GM12865 (cell line): ENCODE results near the gene PLA2R1.
"Not testable (repeated sequence)": the region's sequence is repeated elsewhere in the genome, so short reads cannot be mapped to it uniquely, and the experiment has no call there.

Experiments used
- DNase-seq: peaks from one replicate; pipeline ENCODE4 v3.0.0; 2010; ENCODE audit warnings: low read depth
- H3K4me3 ChIP-seq: 2 replicates; pipeline ENCODE4 v1.5.1; 2011; ENCODE audit warnings: mild to moderate bottlenecking, low read depth, low read length, control low read depth
- TF ChIP-seq, protein P1 (sequence below): IDR thresholded peaks from 2 replicates; pipeline ENCODE4 v1.5.1; 2011; ENCODE audit warnings: low read length, control low read depth, low read depth, inconsistent platforms; ENCODE audit not compliant: insufficient read depth; ENCODE audit errors: missing control alignments

PLA2R1 gene

DNA sequence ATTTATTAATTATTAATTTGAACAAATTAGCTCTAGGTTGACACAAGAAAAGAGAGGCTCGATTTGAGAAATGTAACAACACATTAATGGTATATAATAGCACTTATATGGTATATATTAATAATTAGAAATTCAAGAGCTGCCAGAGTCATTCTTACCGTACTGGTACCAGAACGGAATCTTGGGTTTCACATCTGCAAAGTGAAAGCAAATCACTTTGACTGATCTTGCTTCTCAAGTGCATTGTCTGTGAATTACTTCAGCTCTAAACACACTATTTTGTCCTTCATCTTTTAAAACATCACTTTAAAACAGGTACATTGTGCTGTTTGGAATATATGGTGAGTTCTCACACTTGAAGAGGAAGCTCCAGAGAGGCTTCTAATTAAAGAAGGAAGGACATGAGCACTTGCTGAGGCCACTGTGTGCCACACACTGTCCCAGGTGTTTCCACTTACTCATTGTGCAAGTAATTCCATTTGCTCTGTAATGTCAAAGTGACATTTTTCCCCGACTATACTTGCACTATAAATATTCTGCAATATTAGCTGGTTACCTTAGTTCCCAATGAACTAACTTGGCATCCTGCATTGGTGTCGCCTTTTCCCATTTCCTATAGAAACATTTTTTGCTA lies 85.8 kb downstream of the PLA2R1 start:
- TF ChIP-seq, protein P1, sequence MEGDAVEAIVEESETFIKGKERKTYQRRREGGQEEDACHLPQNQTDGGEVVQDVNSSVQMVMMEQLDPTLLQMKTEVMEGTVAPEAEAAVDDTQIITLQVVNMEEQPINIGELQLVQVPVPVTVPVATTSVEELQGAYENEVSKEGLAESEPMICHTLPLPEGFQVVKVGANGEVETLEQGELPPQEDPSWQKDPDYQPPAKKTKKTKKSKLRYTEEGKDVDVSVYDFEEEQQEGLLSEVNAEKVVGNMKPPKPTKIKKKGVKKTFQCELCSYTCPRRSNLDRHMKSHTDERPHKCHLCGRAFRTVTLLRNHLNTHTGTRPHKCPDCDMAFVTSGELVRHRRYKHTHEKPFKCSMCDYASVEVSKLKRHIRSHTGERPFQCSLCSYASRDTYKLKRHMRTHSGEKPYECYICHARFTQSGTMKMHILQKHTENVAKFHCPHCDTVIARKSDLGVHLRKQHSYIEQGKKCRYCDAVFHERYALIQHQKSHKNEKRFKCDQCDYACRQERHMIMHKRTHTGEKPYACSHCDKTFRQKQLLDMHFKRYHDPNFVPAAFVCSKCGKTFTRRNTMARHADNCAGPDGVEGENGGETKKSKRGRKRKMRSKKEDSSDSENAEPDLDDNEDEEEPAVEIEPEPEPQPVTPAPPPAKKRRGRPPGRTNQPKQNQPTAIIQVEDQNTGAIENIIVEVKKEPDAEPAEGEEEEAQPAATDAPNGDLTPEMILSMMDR, result no peak
- DNase-seq, result peak; percentile 28
- H3K4me3 ChIP-seq, result no peak overlapping the region

DNA sequence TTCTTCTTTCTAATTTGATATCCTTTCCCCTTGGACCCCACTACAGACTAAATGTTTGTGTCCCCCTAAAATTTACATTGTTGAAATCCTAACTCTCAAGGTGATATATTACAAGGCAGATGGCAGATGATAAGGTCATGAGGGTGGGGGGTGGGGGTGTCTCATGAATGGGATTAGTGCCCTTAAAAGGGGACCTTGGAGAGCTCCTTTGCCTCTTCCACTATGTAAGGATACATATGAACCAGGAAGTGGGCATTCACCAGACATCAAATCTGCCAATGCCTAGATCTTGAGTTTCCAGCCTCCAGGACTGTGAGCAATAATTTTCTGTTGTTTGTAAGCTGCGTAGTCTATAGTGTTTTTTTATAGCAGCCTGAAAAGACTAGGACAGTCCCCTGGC lies 89.1 kb downstream of the PLA2R1 start:
- TF ChIP-seq, protein P1, result no peak
- no peak for DNase-seq

DNA sequence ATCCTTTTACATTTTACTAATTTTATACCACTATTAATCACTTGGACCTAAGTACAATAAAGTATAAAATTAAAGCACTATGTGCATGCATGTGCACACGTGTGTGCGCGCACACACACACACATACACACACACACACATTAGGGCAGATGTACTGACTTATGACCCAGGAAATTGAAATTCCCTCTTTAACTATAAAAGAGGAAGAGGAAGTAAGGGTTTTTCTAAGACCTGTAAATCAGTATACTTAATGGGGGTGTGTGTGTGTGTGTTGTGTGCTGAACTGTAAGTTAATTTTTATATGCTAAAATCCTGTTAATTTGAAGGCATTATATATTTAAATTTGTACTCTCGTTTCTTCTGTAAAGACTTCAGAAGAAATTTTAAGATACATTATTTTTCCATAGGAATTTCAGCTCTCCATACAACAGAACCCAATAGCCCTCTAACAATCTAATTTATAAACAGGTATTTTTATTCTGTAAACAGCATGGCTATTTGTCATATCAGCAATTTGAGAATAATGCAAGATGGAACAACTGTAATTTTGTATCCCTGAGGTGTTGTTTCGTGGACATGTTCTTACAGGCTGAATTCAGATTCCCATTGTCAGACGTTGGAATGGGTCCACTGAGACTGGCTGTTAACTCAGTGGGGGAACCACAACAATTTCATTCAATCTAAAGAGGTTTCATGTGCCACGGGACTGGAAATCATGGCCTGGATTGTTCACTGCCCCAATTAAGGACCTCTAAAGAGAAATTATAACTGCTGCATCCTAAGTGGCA lies 90.9 kb downstream of the PLA2R1 start:
- H3K4me3 ChIP-seq, result no peak overlapping the region
- TF ChIP-seq, protein P1, result no peak
- no peak for DNase-seq

More for the DNA sequence above, 89.1 kb downstream of the PLA2R1 start:
- H3K4me3 ChIP-seq, result no peak overlapping the region

DNA sequence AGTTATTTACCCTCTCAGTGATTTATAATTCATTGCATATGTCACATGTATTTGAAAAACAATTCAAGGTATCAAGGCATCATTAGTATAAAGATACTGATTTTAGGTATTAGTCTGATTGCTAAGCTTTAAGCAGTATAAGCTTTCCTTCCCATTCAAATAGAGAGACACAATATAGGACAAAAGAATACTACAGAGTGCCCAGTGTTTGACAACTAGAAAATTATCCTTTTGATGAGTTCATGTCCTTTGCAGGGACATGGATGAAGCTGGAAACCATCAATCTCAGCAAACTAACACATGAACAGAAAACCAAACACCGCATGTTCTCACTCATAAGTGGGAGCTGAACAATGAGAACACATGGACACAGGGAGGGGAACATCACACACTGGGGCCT lies 91.9 kb downstream of the PLA2R1 start:
- not testable (repeated sequence) for DNase-seq, H3K4me3 ChIP-seq

DNA sequence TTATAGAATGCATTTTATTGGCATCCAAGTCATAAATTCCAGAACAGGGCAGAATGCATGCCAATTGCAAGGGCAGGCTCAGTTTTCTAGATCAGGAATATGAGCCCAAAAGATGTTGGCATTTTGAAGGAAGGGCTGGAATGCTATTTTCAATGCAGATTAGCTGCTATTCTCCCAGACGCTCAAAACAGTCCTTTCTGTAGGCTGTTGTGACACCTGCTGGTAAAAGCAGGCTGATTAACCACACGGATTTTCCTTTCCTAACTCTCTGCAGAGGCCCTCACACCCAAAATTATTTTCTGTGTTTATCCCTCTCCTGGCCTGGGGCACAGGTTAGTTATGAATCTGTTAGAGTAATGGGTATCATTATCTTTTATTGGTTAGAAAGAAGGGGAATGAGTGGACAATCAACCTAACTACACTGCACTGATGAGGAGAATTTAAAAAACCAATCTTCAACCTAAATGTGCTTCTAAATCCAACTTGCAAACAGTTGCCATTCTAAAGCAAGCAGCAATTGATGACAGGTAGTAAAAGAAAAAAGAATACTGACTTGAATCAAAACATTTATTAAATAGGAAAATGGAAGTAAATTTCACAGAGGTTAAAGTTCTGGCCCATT lies 94.0 kb downstream of the PLA2R1 start:
- no peak overlapping the region for H3K4me3 ChIP-seq
- TF ChIP-seq, protein P1, result peak; percentile 59
- DNase-seq, result peak; percentile 46

DNA sequence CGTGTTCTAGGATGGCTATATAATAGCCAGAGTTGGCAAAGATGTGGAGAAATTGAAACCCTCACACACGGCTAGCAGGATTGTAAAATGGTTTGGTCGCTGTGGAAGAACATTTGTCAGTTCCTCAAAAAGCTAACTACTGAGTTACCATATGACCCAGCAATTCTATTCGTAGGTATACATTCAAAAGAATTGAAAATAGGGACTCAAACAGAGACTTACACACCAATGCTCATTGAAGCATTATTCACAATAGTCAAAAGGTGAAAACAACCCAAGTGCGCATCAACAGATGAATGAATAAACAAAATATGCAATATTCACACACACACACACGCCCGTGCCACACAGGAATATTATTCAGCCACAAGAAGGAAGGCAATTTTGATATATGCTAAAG lies 98.7 kb downstream of the PLA2R1 start:
- TF ChIP-seq, protein P1, result no peak
- H3K4me3 ChIP-seq, result no peak overlapping the region
- DNase-seq, result peak; percentile 70

DNA sequence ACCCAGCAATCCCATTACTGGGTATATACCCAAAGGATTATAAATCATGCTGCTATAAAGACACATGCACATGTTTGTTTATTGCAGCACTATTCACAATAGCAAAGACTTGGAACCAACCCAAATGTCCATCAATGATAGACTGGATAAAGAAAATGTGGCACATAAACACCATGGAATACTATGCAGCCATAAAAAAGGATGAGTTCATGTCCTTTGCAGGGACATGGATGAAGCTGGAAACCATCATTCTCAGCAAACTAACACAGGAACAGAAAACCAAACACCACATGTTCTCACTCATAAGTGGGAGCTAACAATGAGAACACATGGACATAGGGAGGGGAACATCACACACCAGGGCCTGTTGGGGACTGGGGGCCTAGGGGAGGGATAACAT lies 99.9 kb downstream of the PLA2R1 start:
- not testable (repeated sequence) for H3K4me3 ChIP-seq, DNase-seq
